ENCODE results near the gene TTYH2. TPM values are rescaled to one million over a fixed set of nuclear protein-coding genes. Genes with fewer than 3 reads are reported as not detected.
A peak's percentile ranks its signal among the peaks of the same experiment; 100 is the strongest.

The TTYH2 gene
- total RNA-seq, 1 experiment from 2014 or later = 4.5 TPM

- peaks cover 59% of the 10 kb centered on the region for H3K4me1 Mint-ChIP-seq
- DNase-seq (ENCODE audit: low spot score) (peak; percentile 72), ATAC-seq (peak; percentile 11)
- H3K36me3 Mint-ChIP-seq = peaks cover 42% of the 10 kb centered on the region
- peak overlapping the region; percentile 16 for H3K4me3 Mint-ChIP-seq
- ChIA-PET POLR2A (interaction anchor here (0.6 to 1.5 kb wide), 5 partner anchors 11 to 74 kb away, joined by 4 to 5 read pairs (median 5); no protein-coding TSS in a partner anchor), CTCF (interaction anchor here (0.8 to 4.9 kb wide), 12 partner anchors 11 to 158 kb away, joined by 3 to 26 read pairs (median 6); no protein-coding TSS in a partner anchor)
- H3K9me3 Mint-ChIP-seq = no peaks in the 10 kb centered on the region
- peak overlapping the region; percentile 95 for H3K27ac Mint-ChIP-seq
- H3K27me3 Mint-ChIP-seq (ENCODE audit: low read depth) = peaks cover 32% of the 10 kb centered on the region
- TF ChIP-seq ZNF281 (CRISPR knock-in tag; IDR thresholded peaks at IDR 0.05) = 0 out of 2 replicates have a peak, but pooled peaks have one; percentile 51
- TF ChIP-seq GTF2I (CRISPR knock-in tag; conservative IDR thresholded peaks at IDR 0.05) = peak; percentile 39; the same call in 1 of the 2 replicates
- peak; percentile 58 for TF ChIP-seq SMAD3 (CRISPR knock-in tag; IDR thresholded peaks at IDR 0.05; ENCODE audit: borderline replicate concordance)
- TF ChIP-seq ZNF232 (CRISPR knock-in tag; IDR thresholded peaks at IDR 0.05) = peak; percentile 59; the same call in 1 of the 2 replicates
- no peak for TF ChIP-seq AFF4 (CRISPR knock-in tag; IDR thresholded peaks at IDR 0.05; ENCODE audit: borderline replicate concordance)
- TF ChIP-seq CTCF (IDR thresholded peaks at IDR 0.05) = peak; percentile 90
- TF ChIP-seq ZNF532 (CRISPR knock-in tag; IDR thresholded peaks at IDR 0.05; ENCODE audit: borderline replicate concordance) = peak; percentile 95; the same call in 1 of the 2 replicates
- peak; percentile 87 for TF ChIP-seq ZNF671 (CRISPR knock-in tag; IDR thresholded peaks at IDR 0.05)
- no peak for TF ChIP-seq IRF2 (CRISPR knock-in tag; IDR thresholded peaks at IDR 0.05; ENCODE audit: borderline replicate concordance, low read depth)
- peak; percentile 83 for TF ChIP-seq ZNF425 (CRISPR knock-in tag; conservative IDR thresholded peaks at IDR 0.05)
- TF ChIP-seq PRRX2 (CRISPR knock-in tag; IDR thresholded peaks at IDR 0.05) = peak; percentile 88
- TF ChIP-seq NFATC4 (CRISPR knock-in tag; IDR thresholded peaks at IDR 0.05) = peak; percentile 58
- TF ChIP-seq ERG (CRISPR knock-in tag; IDR thresholded peaks at IDR 0.05) = peak; percentile 93
- TF ChIP-seq MXD4 (CRISPR knock-in tag; IDR thresholded peaks at IDR 0.05; ENCODE audit: borderline replicate concordance) = no peak
- 0 out of 2 replicates have a peak, but pooled peaks have one; percentile 17 for TF ChIP-seq ETV6 (CRISPR knock-in tag; IDR thresholded peaks at IDR 0.05)
- no peak for TF ChIP-seq JUN (CRISPR knock-in tag; IDR thresholded peaks at IDR 0.05)
- peak; percentile 46; the same call in 1 of the 2 replicates for TF ChIP-seq ZNF416 (CRISPR knock-in tag; IDR thresholded peaks at IDR 0.05)
- TF ChIP-seq SMAD4 (CRISPR knock-in tag; IDR thresholded peaks at IDR 0.05) = no peak
These were observed 2.9 kb upstream of the TTYH2 start for GRCh38 chr17:74210191-74211140.

Data from WTC11 (cell line).